Suppressor macrophage treated with lipopolysaccharide for 4 hours (primary cell): ENCODE results near the gene LRRC31.
A peak's percentile ranks its signal among the peaks of the same experiment; 100 is the strongest.

Experiments
- DNase-seq: peaks from one replicate; pipeline ENCODE4 v3.0.0-alpha.2; 2020

Gene LRRC31

GRCh38 chr3:169861871-169862270 is 7.9 kb downstream of the LRRC31 start:
- DNase-seq, result no peak

GRCh38 chr3:169857811-169858210 is 11.9 kb downstream of the LRRC31 start:
- DNase-seq, result no peak

GRCh38 chr3:169855514-169855913 is 14.2 kb downstream of the LRRC31 start:
- DNase-seq, result no peak

- no peak for DNase-seq
Observed at GRCh38 chr3:169850618-169851017, 19.1 kb downstream of the LRRC31 start.

GRCh38 chr3:169848741-169849140 is 21.0 kb downstream of the LRRC31 start:
- no peak for DNase-seq

- no peak for DNase-seq
Observed at GRCh38 chr3:169847896-169848295, 21.8 kb downstream of the LRRC31 start.

- no peak for DNase-seq
Observed at GRCh38 chr3:169846458-169847193, 23.1 kb downstream of the LRRC31 start.

GRCh38 chr3:169842960-169843359 is 26.8 kb downstream of the LRRC31 start:
- no peak for DNase-seq

- DNase-seq, result no peak
Observed at GRCh38 chr3:169841171-169841570, 28.6 kb downstream of the LRRC31 start.

GRCh38 chr3:169838511-169839030 is 31.2 kb downstream of the LRRC31 start:
- no peak for DNase-seq

- DNase-seq, result no peak
Observed at GRCh38 chr3:169836942-169837275, 32.8 kb downstream of the LRRC31 start.

GRCh38 chr3:169836078-169836941 is 33.4 kb downstream of the LRRC31 start:
- DNase-seq, result peak; percentile 17

- DNase-seq, result no peak
Observed at GRCh38 chr3:169835533-169835932, 34.2 kb downstream of the LRRC31 start.

- peak; percentile 13 for DNase-seq
Observed at GRCh38 chr3:169827712-169828111, 42.0 kb downstream of the LRRC31 start.

GRCh38 chr3:169825316-169825715 is 44.4 kb downstream of the LRRC31 start:
- DNase-seq, result no peak

GRCh38 chr3:169822983-169823382 is 46.8 kb downstream of the LRRC31 start:
- DNase-seq, result no peak

- no peak for DNase-seq
Observed at GRCh38 chr3:169822540-169822939, 47.2 kb downstream of the LRRC31 start.

GRCh38 chr3:169822091-169822490 is 47.6 kb downstream of the LRRC31 start:
- DNase-seq, result no peak

GRCh38 chr3:169818316-169818715 is 51.4 kb downstream of the LRRC31 start:
- DNase-seq, result no peak

GRCh38 chr3:169815590-169816150 is 54.1 kb downstream of the LRRC31 start:
- DNase-seq, result no peak

- DNase-seq, result peak; percentile 57
Observed at GRCh38 chr3:169813757-169814517, 55.8 kb downstream of the LRRC31 start.

GRCh38 chr3:169813278-169813677 is 56.5 kb downstream of the LRRC31 start:
- peak; percentile 53 for DNase-seq
